Activated CD4-positive, alpha-beta T cell treated with anti-CD3 and anti-CD28 coated beads, Interleukin-2, amount 10 ng/mL, durations not matched to agents 7 days and 5 days (primary cell): ENCODE measurements around the gene ZACN. TPM values are rescaled to one million over a fixed set of nuclear protein-coding genes. Genes with fewer than 3 reads are reported as not detected.
A peak's percentile ranks its signal among the peaks of the same experiment; 100 is the strongest.
"Not testable (repeated sequence)": the region's sequence is repeated elsewhere in the genome, so short reads cannot be mapped to it uniquely, and the experiment has no call there.

Experiments used
- CTCF ChIA-PET: fragments of 350-600 bp; sonication (Branson Sonifier 250); formaldehyde crosslinking; loops from one replicate; lab custom pipeline; 2021; ENCODE audit warnings: antibody characterized with exemption; lab: Charles Lee
- POLR2A ChIA-PET: fragments of 350-600 bp; sonication (Branson Sonifier 250); formaldehyde crosslinking; loops from one replicate; lab custom pipeline; 2021; ENCODE audit warnings: antibody characterized with exemption; lab: Charles Lee
- DNase-seq: peaks from one replicate; pipeline ENCODE4 v3.0.0-alpha.2; 2020
- H3K27ac Mint-ChIP-seq: one replicate; pipeline ENCODE4 v1.8.0; 2021; ENCODE audit warnings: mild to moderate bottlenecking, moderate library complexity, mixed read lengths
- H3K27me3 Mint-ChIP-seq: one replicate; pipeline ENCODE4 v1.8.0; 2021; ENCODE audit warnings: mixed read lengths
- H3K36me3 Mint-ChIP-seq: one replicate; pipeline ENCODE4 v1.8.0; 2021; ENCODE audit warnings: low read depth, mixed read lengths
- H3K4me1 Mint-ChIP-seq: one replicate; pipeline ENCODE4 v1.8.0; 2021; ENCODE audit warnings: mixed read lengths
- H3K4me3 Mint-ChIP-seq: one replicate; pipeline ENCODE4 v1.8.0; 2021; ENCODE audit warnings: mild to moderate bottlenecking, moderate library complexity, mixed read lengths
- H3K9me3 Mint-ChIP-seq: one replicate; pipeline ENCODE4 v1.8.0; 2021; ENCODE audit warnings: mixed read lengths
- total RNA-seq, 2 experiments: library from RNA; stranded (reverse); gene quantifications; one replicate each; pipeline ENCODE4 v1.2.3, GENCODE V29; 2021

ZACN gene
- under 1 TPM in 1 of 2 experiments, not detected in 1; 0.27 TPM for total RNA-seq

DNA sequence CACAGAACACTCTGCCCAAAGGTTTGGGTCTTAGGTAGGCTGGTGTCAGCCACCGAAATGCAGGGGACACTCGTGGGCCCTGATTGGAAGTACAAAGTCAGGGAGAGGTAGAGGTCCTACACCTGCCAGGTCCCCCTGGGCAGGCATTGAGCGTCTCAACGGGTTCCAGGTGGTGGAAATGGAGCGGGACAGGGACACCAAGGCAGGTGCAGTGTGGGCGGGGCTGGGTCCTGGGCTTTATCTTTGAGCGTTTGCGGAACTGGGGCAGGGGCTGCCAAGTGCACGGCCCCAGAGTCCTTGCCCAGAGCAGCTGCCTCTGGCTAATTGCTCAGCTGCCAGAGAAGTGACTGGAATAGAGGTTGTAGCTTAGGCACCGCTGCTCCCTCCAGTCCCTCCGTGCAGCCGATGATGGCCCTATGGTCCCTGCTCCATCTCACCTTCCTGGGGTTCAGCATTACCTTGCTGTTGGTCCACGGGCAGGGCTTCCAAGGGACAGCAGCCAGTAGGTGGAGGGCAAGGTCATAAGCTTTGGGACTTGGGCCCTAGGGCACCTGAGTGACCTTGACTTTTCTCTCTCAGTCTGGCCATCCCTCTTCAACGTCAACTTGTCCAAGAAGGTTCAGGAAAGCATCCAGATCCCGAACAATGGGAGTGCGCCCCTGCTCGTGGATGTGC lies at the start of gene ZACN:
Gene ZACN (plus strand): TSS at position 323 of the 675 bp plus-strand sequence. CDS start 83 bp downstream, at position 406.
- H3K27ac Mint-ChIP-seq = no peak within 1 kb of the TSS
- H3K4me1 Mint-ChIP-seq = peaks cover 27% of the 10 kb centered on the region
- H3K4me3 Mint-ChIP-seq = no peak within 1 kb of the TSS
- POLR2A ChIA-PET = interaction anchor here (0.6 kb wide), 1 partner anchor 46 kb away, joined by 4 read pairs; no protein-coding TSS in a partner anchor
- no peaks in the 10 kb centered on the region for H3K9me3 Mint-ChIP-seq
- H3K27me3 Mint-ChIP-seq = peaks cover 47% of the 10 kb centered on the region
- CTCF ChIA-PET = interaction anchor here (1.2 to 2.1 kb wide), 3 partner anchors 10 to 201 kb away, joined by 4 to 9 read pairs (median 5); no protein-coding TSS in a partner anchor
- no peak for DNase-seq
- H3K36me3 Mint-ChIP-seq = peaks cover 7% of the 10 kb centered on the region

DNA sequence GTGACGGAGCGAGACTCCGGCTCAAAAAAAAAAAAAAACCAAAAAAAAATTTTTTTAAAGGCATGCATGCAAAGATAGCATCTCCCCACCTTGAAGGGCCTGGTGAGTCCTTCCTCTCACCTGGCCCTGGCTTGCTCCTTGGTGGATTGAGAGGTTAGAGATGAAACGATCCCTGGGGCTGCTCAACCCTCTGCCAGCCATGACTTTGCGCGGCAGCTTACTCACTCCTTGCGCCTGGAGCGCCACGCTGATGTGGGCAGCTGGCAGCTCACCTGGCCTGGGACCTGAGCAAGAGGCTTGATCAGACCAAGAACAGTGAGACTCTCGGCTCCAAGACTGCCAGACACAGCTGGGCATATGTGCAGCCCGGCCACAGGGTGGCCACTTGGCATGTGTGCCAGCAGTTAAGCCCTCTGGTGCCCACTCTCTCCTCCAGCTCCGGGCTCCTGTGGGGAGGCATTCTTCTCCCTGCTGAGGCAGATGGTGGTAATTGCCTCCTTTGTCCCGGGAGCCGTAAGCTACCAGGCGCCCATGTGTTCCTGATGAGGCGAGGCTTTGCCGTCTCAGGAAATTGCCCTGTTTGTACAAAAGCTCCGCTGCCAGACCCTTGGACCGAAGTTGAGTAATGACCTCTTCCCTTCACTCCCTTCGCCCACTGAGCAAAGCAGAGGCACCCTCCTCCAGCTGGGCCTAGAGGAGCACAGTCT lies 46.8 kb upstream of the ZACN start:
- H3K4me1 Mint-ChIP-seq = peaks cover 11% of the 10 kb centered on the region
- no peaks in the 10 kb centered on the region for H3K9me3 Mint-ChIP-seq
- no peaks in the 10 kb centered on the region for H3K36me3 Mint-ChIP-seq
- no peak for DNase-seq
- ChIA-PET POLR2A (interaction anchor here (0.6 kb wide), 1 partner anchor 47 kb away, joined by 4 read pairs; the partner anchor contains the start of gene ZACN), CTCF (interaction anchor here (0.7 to 1.2 kb wide), 3 partner anchors 14 to 248 kb away, joined by 3 to 4 read pairs (median 4); no protein-coding TSS in a partner anchor)
- no peak overlapping the region for H3K4me3 Mint-ChIP-seq
- H3K27ac Mint-ChIP-seq = no peak overlapping the region
- H3K27me3 Mint-ChIP-seq = no peaks in the 10 kb centered on the region

DNA sequence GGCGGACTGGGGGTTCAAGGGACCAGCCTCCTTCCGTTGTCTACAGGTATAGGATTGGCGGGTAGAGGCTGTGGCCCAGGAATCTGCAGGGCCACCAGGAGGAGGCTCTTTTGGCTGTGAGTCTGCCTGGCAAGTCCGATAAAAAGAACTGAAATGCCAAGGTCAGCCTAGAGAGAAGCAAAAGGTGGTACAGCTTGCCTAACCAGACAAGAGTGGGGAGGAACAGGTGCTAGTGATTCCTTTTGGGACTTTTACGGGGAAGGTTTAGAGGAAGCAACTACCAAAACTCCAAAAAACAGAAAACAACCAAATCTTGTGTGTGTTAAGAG lies 46.2 kb upstream of the ZACN start:
- Mint-ChIP-seq H3K4me1 (peaks cover 11% of the 10 kb centered on the region), H3K27me3 (no peaks in the 10 kb centered on the region), H3K4me3 (no peak overlapping the region), H3K9me3 (no peaks in the 10 kb centered on the region), H3K27ac (no peak overlapping the region), H3K36me3 (no peaks in the 10 kb centered on the region)
- no peak for DNase-seq
- POLR2A ChIA-PET = interaction anchor here (0.6 kb wide), 1 partner anchor 46 kb away, joined by 4 read pairs; the partner anchor contains the start of gene ZACN
- CTCF ChIA-PET = interaction anchor here (0.7 to 2.0 kb wide), 4 partner anchors 11 to 25 kb away, joined by 3 to 9 read pairs (median 4); no protein-coding TSS in a partner anchor

DNA sequence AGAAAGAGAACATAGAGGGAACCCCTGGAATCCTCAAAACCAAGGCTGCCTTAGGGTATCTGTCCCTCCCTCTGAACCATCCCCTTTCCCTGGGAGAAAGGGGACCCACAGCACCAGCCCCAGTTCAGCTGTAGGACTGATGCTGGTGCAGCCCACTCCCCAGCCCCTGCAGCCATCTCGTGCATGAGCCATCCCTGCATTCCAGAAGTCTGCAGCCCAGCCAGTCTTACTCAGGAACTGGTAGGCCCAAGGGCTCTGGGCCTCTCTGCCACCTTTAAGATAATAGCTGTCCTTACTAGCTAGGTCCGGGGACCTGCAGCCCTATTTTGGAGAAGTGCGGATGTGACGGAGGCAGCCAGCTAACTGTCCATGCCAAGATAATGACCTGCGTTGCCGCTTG lies 45.8 kb upstream of the ZACN start:
- H3K4me3 Mint-ChIP-seq = no peak overlapping the region

GRCh38 chr17:76034428-76035350 lies 44.3 kb upstream of the ZACN start:
- no peaks in the 10 kb centered on the region for H3K27me3 Mint-ChIP-seq
- H3K4me1 Mint-ChIP-seq = peaks cover 3% of the 10 kb centered on the region
- no peak overlapping the region for H3K4me3 Mint-ChIP-seq
- DNase-seq = no peak
- ChIA-PET POLR2A (no interaction called here), CTCF (interaction anchor here (1.0 to 2.0 kb wide), 3 partner anchors 20 to 34 kb away, joined by 3 to 9 read pairs (median 3); partner anchors contain the start of gene CDK3)
- H3K27ac Mint-ChIP-seq = peak overlapping the region; percentile 31
- H3K36me3 Mint-ChIP-seq = peaks cover 14% of the 10 kb centered on the region
- no peaks in the 10 kb centered on the region for H3K9me3 Mint-ChIP-seq

More for the DNA sequence above, 45.8 kb upstream of the ZACN start:
- Mint-ChIP-seq H3K9me3 (no peaks in the 10 kb centered on the region), H3K36me3 (no peaks in the 10 kb centered on the region), H3K27ac (no peak overlapping the region), H3K27me3 (no peaks in the 10 kb centered on the region), H3K4me1 (peaks cover 11% of the 10 kb centered on the region)
- POLR2A ChIA-PET = no interaction called here
- CTCF ChIA-PET = interaction anchor here (1.0 to 2.0 kb wide), 4 partner anchors 12 to 32 kb away, joined by 3 to 9 read pairs (median 4); no protein-coding TSS in a partner anchor
- DNase-seq = no peak

DNA sequence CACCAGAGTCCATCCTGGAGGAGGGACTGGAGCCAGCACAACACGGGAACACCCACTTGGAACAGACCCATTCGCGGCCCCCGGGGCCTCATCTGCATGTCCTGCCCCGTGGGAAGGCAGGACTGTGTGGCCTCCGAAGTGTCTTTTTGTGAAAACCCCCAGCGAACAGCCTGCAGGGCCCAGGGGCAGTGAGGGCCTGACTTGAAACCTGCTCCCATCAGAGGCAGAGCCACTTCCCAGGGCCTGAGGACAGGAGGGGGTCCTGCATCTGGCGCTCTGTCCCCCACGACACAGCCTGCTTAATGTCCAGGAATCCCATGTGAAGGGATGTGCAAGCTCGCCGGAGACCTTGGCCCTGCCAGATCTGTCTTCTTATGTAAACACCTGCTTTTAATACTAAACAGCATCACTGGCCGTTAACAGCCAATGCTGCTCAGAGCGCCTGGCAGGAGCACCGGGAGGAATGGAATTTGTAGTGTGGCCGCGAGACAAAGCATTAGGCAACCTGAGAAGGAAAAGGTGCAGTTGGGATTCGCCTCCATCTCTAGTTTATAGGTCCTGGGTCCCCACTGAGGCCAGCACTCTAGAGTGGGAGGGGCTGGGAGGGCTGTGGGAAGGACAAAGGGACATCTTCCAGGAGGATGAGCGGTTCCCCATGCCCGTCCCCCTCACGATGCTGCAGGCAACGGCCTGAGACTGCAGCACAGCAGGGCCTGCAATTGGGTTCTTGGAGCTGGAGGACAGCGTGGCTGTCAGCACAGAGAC lies 42.3 kb upstream of the ZACN start:
- Mint-ChIP-seq H3K27me3 (no peaks in the 10 kb centered on the region), H3K9me3 (no peaks in the 10 kb centered on the region), H3K36me3 (peaks cover 25% of the 10 kb centered on the region), H3K4me3 (no peak overlapping the region), H3K27ac (no peak overlapping the region), H3K4me1 (no peaks in the 10 kb centered on the region)
- ChIA-PET POLR2A (no interaction called here), CTCF (no interaction called here)
- DNase-seq = no peak

- Mint-ChIP-seq H3K4me3 (no peak overlapping the region), H3K9me3 (no peaks in the 10 kb centered on the region), H3K4me1 (no peaks in the 10 kb centered on the region), H3K36me3 (peaks cover 28% of the 10 kb centered on the region), H3K27me3 (no peaks in the 10 kb centered on the region), H3K27ac (no peak overlapping the region)
- ChIA-PET CTCF (interaction anchor here (1.6 kb wide), 1 partner anchor 24 kb away, joined by 4 read pairs; no protein-coding TSS in a partner anchor), POLR2A (no interaction called here)
- no peak for DNase-seq
Observed at GRCh38 chr17:76038050-76038449, 40.9 kb upstream of the ZACN start.

DNA sequence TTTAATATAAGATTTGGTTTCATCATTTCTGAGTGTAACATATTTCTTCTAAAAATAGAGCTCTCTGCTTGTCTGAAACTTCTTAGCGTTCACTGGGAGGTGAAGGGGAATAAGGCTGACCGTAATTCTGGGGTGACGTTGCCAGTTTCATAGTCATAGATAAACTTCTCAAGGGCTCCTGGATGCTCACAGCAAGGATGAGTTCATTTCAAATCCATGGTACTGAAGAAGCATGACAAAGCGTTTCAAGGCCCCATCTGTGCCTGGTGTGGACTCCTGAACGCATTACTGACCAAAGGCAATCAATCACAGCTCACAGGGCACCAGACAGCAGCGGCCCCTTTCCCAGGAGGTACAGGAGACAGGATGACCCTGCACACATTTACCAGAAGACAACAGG lies 39.9 kb upstream of the ZACN start:
- POLR2A ChIA-PET = no interaction called here
- H3K4me1 Mint-ChIP-seq = no peaks in the 10 kb centered on the region
- no peaks in the 10 kb centered on the region for H3K27me3 Mint-ChIP-seq
- CTCF ChIA-PET = interaction anchor here (1.6 kb wide), 1 partner anchor 25 kb away, joined by 4 read pairs; no protein-coding TSS in a partner anchor
- no peak overlapping the region for H3K4me3 Mint-ChIP-seq
- no peak overlapping the region for H3K27ac Mint-ChIP-seq
- no peak for DNase-seq
- H3K36me3 Mint-ChIP-seq = peaks cover 38% of the 10 kb centered on the region
- no peaks in the 10 kb centered on the region for H3K9me3 Mint-ChIP-seq

GRCh38 chr17:76040376-76040775 lies 38.6 kb upstream of the ZACN start:
- H3K27ac Mint-ChIP-seq = no peak overlapping the region
- peaks cover 51% of the 10 kb centered on the region for H3K36me3 Mint-ChIP-seq
- H3K4me1 Mint-ChIP-seq = no peaks in the 10 kb centered on the region
- no peaks in the 10 kb centered on the region for H3K27me3 Mint-ChIP-seq
- DNase-seq = no peak
- ChIA-PET POLR2A (no interaction called here), CTCF (interaction anchor here (1.6 to 2.1 kb wide), 2 partner anchors 9 to 239 kb away, joined by 4 read pairs; no protein-coding TSS in a partner anchor)
- no peaks in the 10 kb centered on the region for H3K9me3 Mint-ChIP-seq
- no peak overlapping the region for H3K4me3 Mint-ChIP-seq

GRCh38 chr17:76042868-76043267 lies 36.1 kb upstream of the ZACN start:
- H3K27me3 Mint-ChIP-seq, H3K27ac Mint-ChIP-seq, DNase-seq, H3K9me3 Mint-ChIP-seq, POLR2A ChIA-PET, H3K4me3 Mint-ChIP-seq, H3K4me1 Mint-ChIP-seq: not testable (repeated sequence)
- CTCF ChIA-PET = interaction anchor here (0.6 to 1.5 kb wide), 3 partner anchors 13 to 219 kb away, joined by 3 read pairs; no protein-coding TSS in a partner anchor
- peaks cover 59% of the 10 kb centered on the region for H3K36me3 Mint-ChIP-seq

DNA sequence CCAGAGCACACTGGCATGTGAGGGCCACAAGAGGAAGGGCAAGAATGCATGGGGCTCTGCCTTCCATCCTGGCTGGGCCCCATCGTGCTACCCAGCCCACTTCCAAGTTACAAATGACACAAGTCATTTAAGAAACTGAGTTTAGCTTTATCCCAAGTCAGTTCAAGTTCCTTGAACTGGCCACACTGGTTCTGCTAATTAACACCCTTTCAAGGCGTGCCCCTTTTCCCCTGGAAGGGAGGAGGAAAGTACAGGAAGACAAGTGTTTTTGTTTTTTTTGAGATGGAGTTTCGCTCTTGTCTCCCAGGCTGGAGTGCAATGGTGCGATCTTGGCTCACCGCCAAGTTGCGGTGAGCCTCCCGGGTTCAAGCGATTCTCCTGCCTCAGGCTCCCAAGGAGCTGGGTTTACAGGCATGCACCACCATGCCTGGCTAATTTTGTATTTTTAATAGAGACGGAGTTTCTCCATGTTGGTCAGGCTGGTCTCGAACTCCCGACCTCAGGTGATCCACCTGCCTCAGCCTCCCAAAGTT lies 34.4 kb upstream of the ZACN start:
- H3K4me3 Mint-ChIP-seq, H3K9me3 Mint-ChIP-seq, CTCF ChIA-PET, H3K27ac Mint-ChIP-seq, POLR2A ChIA-PET, H3K4me1 Mint-ChIP-seq, H3K27me3 Mint-ChIP-seq, DNase-seq: not testable (repeated sequence)
- peaks cover 62% of the 10 kb centered on the region for H3K36me3 Mint-ChIP-seq
